Ishikawa (cell line): Measurements from ENCODE around the gene USP12.

Experiments used
- CEBPB ChIP-seq: IDR thresholded peaks from 2 replicates; pipeline ENCODE4 v1.6.1; 2012
- CREB1 ChIP-seq: IDR thresholded peaks from 2 replicates; pipeline ENCODE4 v1.6.1; 2012; ENCODE audit warnings: low read depth
- EGR1 ChIP-seq: IDR thresholded peaks from 2 replicates; pipeline ENCODE4 v1.6.1; 2012
- EP300 ChIP-seq: IDR thresholded peaks from 2 replicates; pipeline ENCODE4 v1.6.1; 2012; ENCODE audit warnings: borderline replicate concordance
- FOXM1 ChIP-seq: IDR thresholded peaks from 2 replicates; pipeline ENCODE4 v1.6.1; 2012; ENCODE audit warnings: low read depth, borderline replicate concordance
- MAX ChIP-seq: IDR thresholded peaks from 2 replicates; pipeline ENCODE4 v1.6.1; 2012
- NFIC ChIP-seq: IDR thresholded peaks from 2 replicates; pipeline ENCODE4 v1.6.1; 2012
- RAD21 ChIP-seq: IDR thresholded peaks from 2 replicates; pipeline ENCODE4 v1.6.1; 2012; ENCODE audit warnings: low read depth
- REST ChIP-seq: IDR thresholded peaks from 2 replicates; pipeline ENCODE4 v1.6.1; 2012; ENCODE audit warnings: low read depth, mild to moderate bottlenecking
- TAF1 ChIP-seq: IDR thresholded peaks from 2 replicates; pipeline ENCODE4 v1.6.1; 2012; ENCODE audit warnings: low read depth, mild to moderate bottlenecking
- TCF12 ChIP-seq: IDR thresholded peaks from 2 replicates; pipeline ENCODE4 v1.6.1; 2012; ENCODE audit warnings: low read depth
- TEAD4 ChIP-seq: IDR thresholded peaks from 2 replicates; pipeline ENCODE4 v1.6.1; 2012
- USF1 ChIP-seq: IDR thresholded peaks from 2 replicates; pipeline ENCODE4 v1.6.1; 2012
- YY1 ChIP-seq: IDR thresholded peaks from 2 replicates; pipeline ENCODE4 v1.6.1; 2012; ENCODE audit warnings: low read depth
- ZBTB7A ChIP-seq: IDR thresholded peaks from 2 replicates; pipeline ENCODE4 v1.6.1; 2012; ENCODE audit warnings: low read depth

Gene USP12

GRCh38 chr13:27171244-27171826 is at the start of gene USP12:
USP12 (minus strand) TSS chr13:27171811; CDS start chr13:27171639, 172 bp downstream.
- TF ChIP-seq EGR1 (peak; percentile 33; the same call in 1 of the 2 replicates), USF1 (no peak), ZBTB7A (peak; percentile 38; the same call in 1 of the 2 replicates)

- TF ChIP-seq CREB1, result no peak
- TF ChIP-seq CEBPB, result no peak
- TF ChIP-seq EGR1, result no peak
- TF ChIP-seq TEAD4, result no peak
- TF ChIP-seq YY1, result no peak
- TF ChIP-seq RAD21, result no peak
- no peak for TF ChIP-seq NFIC
- no peak for TF ChIP-seq TCF12
- TF ChIP-seq ZBTB7A, result no peak
- no peak for TF ChIP-seq REST
- TF ChIP-seq EP300, result no peak
- TF ChIP-seq FOXM1, result no peak
These were observed 48.0 kb upstream of the USP12 start for GRCh38 chr13:27219611-27220010.

- TF ChIP-seq EP300 (no peak), USF1 (no peak), NFIC (no peak), CREB1 (no peak), ZBTB7A (no peak), TEAD4 (no peak), FOXM1 (no peak), YY1 (no peak)
These were observed 40.3 kb upstream of the USP12 start for GRCh38 chr13:27211771-27212364.

GRCh38 chr13:27211271-27211670 is 39.7 kb upstream of the USP12 start:
- no peak for TF ChIP-seq EP300
- no peak for TF ChIP-seq USF1

- TF ChIP-seq TCF12 (no peak), EGR1 (no peak), TEAD4 (no peak), TAF1 (no peak), CREB1 (no peak), ZBTB7A (no peak), MAX (no peak), REST (no peak), CEBPB (no peak), YY1 (no peak), USF1 (no peak), EP300 (no peak), NFIC (no peak)
These were observed 36.9 kb upstream of the USP12 start for GRCh38 chr13:27208514-27208913.

- TF ChIP-seq RAD21 (peak; percentile 37; the same call in 1 of the 2 replicates), REST (no peak)
These were observed 32.2 kb upstream of the USP12 start for GRCh38 chr13:27203854-27204253.
